GM23338 (cell line): Measurements from ENCODE around the gene ERO1B. TPM values are rescaled to one million over a fixed set of nuclear protein-coding genes. Genes with fewer than 3 reads are reported as not detected.

Experiments used
- ATAC-seq: fragments of 200-7000 bp; cut with Tn5 transposase; 3 replicates; pipeline ENCODE4 v1.9.1; 2020
- DNase-seq: peaks from one replicate; pipeline ENCODE4 v3.0.0-alpha.2; 2015; ENCODE audit warnings: low spot score
- H2AFZ ChIP-seq: fragments of 200-600 bp; sonication (generic); 2 replicates; pipeline ENCODE4 v1.8.0; 2016; ENCODE audit warnings: antibody characterized with exemption, mild to moderate bottlenecking, moderate library complexity
- H3F3A ChIP-seq: fragments of 200-600 bp; sonication (generic); replicated peaks from 2 replicates; pipeline ENCODE4 v1.8.0; 2017; ENCODE audit warnings: antibody characterized with exemption, mixed run types, low read depth
- H3K27ac ChIP-seq: fragments of 200-600 bp; sonication (generic); 2 replicates; pipeline ENCODE4 v1.6.1; 2016; ENCODE audit warnings: low read depth
- H3K27me3 ChIP-seq: fragments of 200-600 bp; sonication (generic); 2 replicates; pipeline ENCODE4 v1.8.0; 2016; ENCODE audit warnings: mild to moderate bottlenecking, mixed run types, moderate library complexity; ENCODE audit not compliant: insufficient read depth
- H3K36me3 ChIP-seq: fragments of 200-600 bp; sonication (generic); 2 replicates; pipeline ENCODE4 v1.8.0; 2016; ENCODE audit warnings: mild to moderate bottlenecking; ENCODE audit not compliant: insufficient read depth
- H3K4me1 ChIP-seq: fragments of 200-600 bp; sonication (generic); 2 replicates; pipeline ENCODE4 v1.8.0; 2016; ENCODE audit warnings: mild to moderate bottlenecking, moderate library complexity; ENCODE audit not compliant: insufficient read depth
- H3K4me2 ChIP-seq: fragments of 200-600 bp; sonication (generic); 2 replicates; pipeline ENCODE4 v1.7.1; 2017; ENCODE audit warnings: mixed run types
- H3K4me3 ChIP-seq: fragments of 200-600 bp; sonication (generic); 2 replicates; pipeline ENCODE4 v1.6.1; 2016; ENCODE audit warnings: mixed run types
- H3K79me2 ChIP-seq: fragments of 200-600 bp; sonication (generic); replicated peaks from 2 replicates; pipeline ENCODE4 v1.8.0; 2017; ENCODE audit warnings: mild to moderate bottlenecking; ENCODE audit not compliant: insufficient read depth
- H3K9me2 ChIP-seq: fragments of 200-600 bp; sonication (generic); 2 replicates; pipeline ENCODE4 v1.8.0; 2017; ENCODE audit not compliant: insufficient read depth
- H4K20me1 ChIP-seq: fragments of 200-600 bp; sonication (generic); replicated peaks from 2 replicates; pipeline ENCODE4 v1.8.0; 2017; ENCODE audit warnings: mild to moderate bottlenecking; ENCODE audit not compliant: insufficient read depth
- H3K27ac Mint-ChIP-seq: 2 replicates; pipeline ENCODE4 v1.8.0; 2020; ENCODE audit warnings: inconsistent platforms, mild to moderate bottlenecking, moderate library complexity, mixed read lengths
- H3K27me3 Mint-ChIP-seq: 3 replicates; pipeline ENCODE4 v1.8.0; 2022; ENCODE audit warnings: low read depth, mild to moderate bottlenecking, moderate library complexity, mixed read lengths, inconsistent platforms; ENCODE audit not compliant: insufficient read depth, poor library complexity
- H3K36me3 Mint-ChIP-seq: 3 replicates; pipeline ENCODE4 v1.8.0; 2021; ENCODE audit warnings: low read depth, mild to moderate bottlenecking, inconsistent platforms, moderate library complexity, mixed read lengths
- H3K4me1 Mint-ChIP-seq: 3 replicates; pipeline ENCODE4 v1.8.0; 2020; ENCODE audit warnings: mild to moderate bottlenecking, inconsistent platforms, mixed read lengths
- H3K4me3 Mint-ChIP-seq: 3 replicates; pipeline ENCODE4 v1.8.0; 2021; ENCODE audit warnings: moderate library complexity, mild to moderate bottlenecking, inconsistent platforms, mixed read lengths
- H3K9me3 Mint-ChIP-seq: 3 replicates; pipeline ENCODE4 v1.8.0; 2020; ENCODE audit warnings: moderate library complexity, mild to moderate bottlenecking, inconsistent platforms, mixed read lengths
- CREB1 ChIP-seq: fragments of 250-450 bp; sonication (Bioruptor Pico); IDR thresholded peaks from 2 replicates; pipeline ENCODE4 v1.5.0; 2020; ENCODE audit warnings: low read depth, mild to moderate bottlenecking, moderate library complexity
- CTCF ChIP-seq, 2 experiments: fragments of 200-600 bp in 1 of 2; sonication (generic) in 1 of 2; conservative IDR thresholded peaks; 2 replicates each; pipeline versions ENCODE4 v1.5.1 to v1.6.1; 2016 to 2017; ENCODE audit warnings: antibody characterized with exemption in 2 of 2, low read depth in 2 of 2, mild to moderate bottlenecking in 2 of 2, moderate library complexity in 1 of 2
- ETS1 ChIP-seq: IDR thresholded peaks from 2 replicates; pipeline ENCODE4 v1.6.1; 2016; ENCODE audit warnings: antibody characterized with exemption
- NANOG ChIP-seq: IDR thresholded peaks from 2 replicates; pipeline ENCODE4 v1.6.1; 2016; ENCODE audit warnings: antibody characterized with exemption, borderline replicate concordance
- STAT1 ChIP-seq: IDR thresholded peaks from one replicate; pipeline ENCODE4 v1.6.1; 2016; ENCODE audit warnings: antibody characterized with exemption; ENCODE audit not compliant: unreplicated experiment
- ZNF114 ChIP-seq: fragments of 250-450 bp; sonication (Bioruptor Pico); IDR thresholded peaks from 2 replicates; pipeline ENCODE4 v1.5.0; 2020; ENCODE audit warnings: mild to moderate bottlenecking, moderate library complexity
- ZNF331 ChIP-seq: fragments of 250-450 bp; sonication (Bioruptor Pico); IDR thresholded peaks from 2 replicates; pipeline ENCODE4 v1.5.0; 2020; ENCODE audit warnings: low read depth, mild to moderate bottlenecking, moderate library complexity
- polyA plus RNA-seq: library from polyadenylated mRNA; unstranded; fragments of >200 nt; fragmentation: Nextera tagmentation; extraction: Ambion mirVana; gene quantifications from 2 replicates; pipeline ENCODE4 v1.2.1, GENCODE V29; 2016
- total RNA-seq: library from RNA; depleted of rRNA; stranded (reverse); fragments of >200 nt; shearing (Covaris generic); gene quantifications from 2 replicates; pipeline ENCODE4 v1.2.3, GENCODE V29; 2014

The ERO1B gene
- total and polyA plus RNA-seq, 2 experiments from 2014 or later: 2.4 to 3.6 TPM

GRCh38 chr1:236253119-236253518 lies 28.6 kb downstream of the ERO1B start:
- Histone ChIP-seq H3K4me3 (no peak overlapping the region), H3K4me2 (no peak overlapping the region), H2AFZ (no peak overlapping the region), H3K27ac (no peak overlapping the region), H3K36me3 (0 out of 2 replicates have a peak, but pooled peaks cover 2% of the 10 kb centered on the region), H3F3A (no peaks in the 10 kb centered on the region), H3K4me1 (no peaks in the 10 kb centered on the region), H3K9me2 (no peaks in the 10 kb centered on the region), H4K20me1 (no peaks in the 10 kb centered on the region), H3K79me2 (no peaks in the 10 kb centered on the region), H3K27me3 (no peaks in the 10 kb centered on the region)
- H3K4me1 Mint-ChIP-seq: no peaks in the 10 kb centered on the region
- ATAC-seq: no peak
- DNase-seq: no peak
- H3K9me3 Mint-ChIP-seq: peaks cover 10% of the 10 kb centered on the region
- H3K27ac Mint-ChIP-seq: no peak overlapping the region
- no peak for TF ChIP-seq CTCF (conservative IDR thresholded peaks at IDR 0.05; ENCODE audit: low read depth in 2 of 2)
- TF ChIP-seq ZNF114 (CRISPR knock-in tag): no peak
- no peak for TF ChIP-seq STAT1
- H3K36me3 Mint-ChIP-seq: peaks cover 8% of the 10 kb centered on the region
- H3K4me3 Mint-ChIP-seq: no peak overlapping the region
- no peaks in the 10 kb centered on the region for H3K27me3 Mint-ChIP-seq

- TF ChIP-seq CTCF (conservative IDR thresholded peaks at IDR 0.05; ENCODE audit: low read depth in 2 of 2): no peak
- TF ChIP-seq CREB1: no peak
- no peak for TF ChIP-seq NANOG
- no peak for TF ChIP-seq ETS1
- no peak for TF ChIP-seq ZNF331 (CRISPR knock-in tag)
- no peak overlapping the region for H3K27ac Mint-ChIP-seq
- Histone ChIP-seq H3K4me2 (no peak overlapping the region), H4K20me1 (no peaks in the 10 kb centered on the region), H3K79me2 (no peaks in the 10 kb centered on the region), H3K27ac (no peak overlapping the region), H3K9me2 (no peaks in the 10 kb centered on the region), H2AFZ (no peak overlapping the region), H3K36me3 (no peaks in the 10 kb centered on the region), H3K4me1 (no peaks in the 10 kb centered on the region), H3K4me3 (no peak overlapping the region), H3K27me3 (no peaks in the 10 kb centered on the region), H3F3A (no peaks in the 10 kb centered on the region)
- no peak for DNase-seq
- no peak for ATAC-seq
- H3K27me3 Mint-ChIP-seq: no peaks in the 10 kb centered on the region
- H3K4me1 Mint-ChIP-seq: no peaks in the 10 kb centered on the region
- H3K9me3 Mint-ChIP-seq: no peaks in the 10 kb centered on the region
- H3K36me3 Mint-ChIP-seq: no peaks in the 10 kb centered on the region
- H3K4me3 Mint-ChIP-seq: no peak overlapping the region
Measured at GRCh38 chr1:236251587-236251986, 30.2 kb downstream of the ERO1B start.
